GM11168 (cell line): ENCODE data around the gene CTAGE6.
"Not testable (repeated sequence)": the region's sequence is repeated elsewhere in the genome, so short reads cannot be mapped to it uniquely, and the experiment has no call there.

Experiments
- in situ Hi-C: fragments of 300-500 bp; cut with MboI; formaldehyde crosslinking; loops from one replicate; pipeline ENCODE4 v1.12.0; 2022; ENCODE audit warnings: low sequenced_read_pairs; ENCODE audit not compliant: unreplicated experiment

CTAGE6 gene

GRCh38 chr7:143757596-143757995 is at the start of gene CTAGE6:
CTAGE6 (minus strand) TSS chr7:143757696; CDS start chr7:143757658, 38 bp downstream.
- in situ Hi-C loops, result not testable (repeated sequence)

GRCh38 chr7:143806664-143807071 is 49.2 kb upstream of the CTAGE6 start:
- in situ Hi-C loops, result not testable (repeated sequence)

- in situ Hi-C loops, result not testable (repeated sequence)
Observed at GRCh38 chr7:143797896-143798290, 40.4 kb upstream of the CTAGE6 start.

GRCh38 chr7:143797119-143797895 is 39.8 kb upstream of the CTAGE6 start:
- in situ Hi-C loops, result not testable (repeated sequence)

- in situ Hi-C loops, result not testable (repeated sequence)
Observed at GRCh38 chr7:143795653-143796052, 38.2 kb upstream of the CTAGE6 start.

GRCh38 chr7:143792633-143793032 is 35.1 kb upstream of the CTAGE6 start:
- in situ Hi-C loops, result not testable (repeated sequence)

- in situ Hi-C loops, result not testable (repeated sequence)
Observed at GRCh38 chr7:143785415-143786182, 28.1 kb upstream of the CTAGE6 start.

- in situ Hi-C loops, result not testable (repeated sequence)
Observed at GRCh38 chr7:143779591-143779990, 22.1 kb upstream of the CTAGE6 start.

GRCh38 chr7:143772738-143773468 is 15.4 kb upstream of the CTAGE6 start:
- in situ Hi-C loops, result not testable (repeated sequence)

- in situ Hi-C loops, result not testable (repeated sequence)
Observed at GRCh38 chr7:143767531-143767930, 10.0 kb upstream of the CTAGE6 start.

GRCh38 chr7:143765678-143766077 is 8.2 kb upstream of the CTAGE6 start:
- in situ Hi-C loops, result not testable (repeated sequence)

- in situ Hi-C loops, result not testable (repeated sequence)
Observed at GRCh38 chr7:143763065-143763464, 5.6 kb upstream of the CTAGE6 start.

GRCh38 chr7:143745340-143745739 is 12.2 kb downstream of the CTAGE6 start:
- in situ Hi-C loops, result not testable (repeated sequence)

- in situ Hi-C loops, result not testable (repeated sequence)
Observed at GRCh38 chr7:143737037-143737819, 20.3 kb downstream of the CTAGE6 start.

GRCh38 chr7:143735962-143736361 is 21.5 kb downstream of the CTAGE6 start:
- in situ Hi-C loops, result no loop called here

- in situ Hi-C loops, result no loop called here
Observed at GRCh38 chr7:143733876-143734275, 23.6 kb downstream of the CTAGE6 start.

GRCh38 chr7:143728333-143728862 is 29.1 kb downstream of the CTAGE6 start:
- in situ Hi-C loops, result no loop called here

GRCh38 chr7:143727561-143727960 is 29.9 kb downstream of the CTAGE6 start:
- in situ Hi-C loops, result not testable (repeated sequence)

- in situ Hi-C loops, result not testable (repeated sequence)
Observed at GRCh38 chr7:143726143-143726542, 31.4 kb downstream of the CTAGE6 start.

GRCh38 chr7:143720335-143720734 is 37.2 kb downstream of the CTAGE6 start:
- in situ Hi-C loops, result not testable (repeated sequence)
